Measurements from ENCODE around the gene CCDC110.

Gene CCDC110

GRCh38 chr4:185421366-185422124 is 50.0 kb downstream of the CCDC110 start:
- DNase-seq (ENCODE audit: low read depth in 2 of 2), result no peak

GRCh38 chr4:185416955-185417354 is 54.6 kb downstream of the CCDC110 start:
- no peak for DNase-seq (ENCODE audit: low read depth in 2 of 2)

- no peak for DNase-seq (ENCODE audit: low read depth in 2 of 2)
These were observed 59.1 kb downstream of the CCDC110 start for GRCh38 chr4:185412412-185412811.

GRCh38 chr4:185411849-185412248 is 59.7 kb downstream of the CCDC110 start:
- DNase-seq (ENCODE audit: low read depth in 2 of 2), result no peak

GRCh38 chr4:185408432-185408831 is 63.1 kb downstream of the CCDC110 start:
- no peak for DNase-seq (ENCODE audit: low read depth in 2 of 2)

- no peak for DNase-seq (ENCODE audit: low read depth in 2 of 2)
These were observed 66.1 kb downstream of the CCDC110 start for GRCh38 chr4:185405296-185405999.

- no peak for DNase-seq (ENCODE audit: low read depth in 2 of 2)
These were observed 67.5 kb downstream of the CCDC110 start for GRCh38 chr4:185404031-185404430.

- DNase-seq (ENCODE audit: low read depth in 2 of 2), result no peak
These were observed 72.1 kb downstream of the CCDC110 start for GRCh38 chr4:185399466-185399865.

GRCh38 chr4:185398618-185399017 is 72.9 kb downstream of the CCDC110 start:
- DNase-seq (ENCODE audit: low read depth in 2 of 2), result no peak

GRCh38 chr4:185396724-185397385 is 74.7 kb downstream of the CCDC110 start, which contains the start of gene ANKRD37:
TSS of gene ANKRD37 (plus strand) at chr4:185396841. CDS start at chr4:185396924, 83 bp downstream.
- DNase-seq (ENCODE audit: low read depth in 2 of 2), result no peak

GRCh38 chr4:185395956-185396723 is 75.4 kb downstream of the CCDC110 start:
- DNase-seq (ENCODE audit: low read depth in 2 of 2), result peak; percentile 93 to 95

GRCh38 chr4:185395238-185395955 is 76.1 kb downstream of the CCDC110 start, which contains the start of gene LRP2BP:
TSS of gene LRP2BP (minus strand) at chr4:185395924. CDS start at chr4:185378186, 17,738 bp downstream.
- no peak for DNase-seq (ENCODE audit: low read depth in 2 of 2)

All from stimulated activated CD4-positive, alpha-beta T cell treated with anti-CD3 and anti-CD28 coated beads, Interleukin-1b, Interleukin-23, amount 100 ng/mL, for 4 hours (primary cell).